Uterus (tissue), 2 donors: ENCODE data around the gene GIMAP1.

ENCODE experiments used
- POLR2A ChIP-seq, 2 donors: fragments of 450-650 bp; IDR thresholded peaks; one replicate each; pipeline ENCODE4 v1.6.1; 2016; ENCODE audit warnings: antibody characterized with exemption in 2 of 2, mild to moderate bottlenecking in 1 of 2, moderate library complexity in 1 of 2
- TF ChIP-seq, protein P1 (sequence below), 4 experiments: fragments of 200-600 bp in 2 of 4; fragments of 450-650 bp in 2 of 4; sonication (generic) in 2 of 4; IDR thresholded peaks; one replicate each; pipeline ENCODE4 v1.5.1; 2016 to 2019; ENCODE audit warnings: antibody characterized with exemption in 4 of 4, mild to moderate bottlenecking in 2 of 4, moderate library complexity in 1 of 4

DNA sequence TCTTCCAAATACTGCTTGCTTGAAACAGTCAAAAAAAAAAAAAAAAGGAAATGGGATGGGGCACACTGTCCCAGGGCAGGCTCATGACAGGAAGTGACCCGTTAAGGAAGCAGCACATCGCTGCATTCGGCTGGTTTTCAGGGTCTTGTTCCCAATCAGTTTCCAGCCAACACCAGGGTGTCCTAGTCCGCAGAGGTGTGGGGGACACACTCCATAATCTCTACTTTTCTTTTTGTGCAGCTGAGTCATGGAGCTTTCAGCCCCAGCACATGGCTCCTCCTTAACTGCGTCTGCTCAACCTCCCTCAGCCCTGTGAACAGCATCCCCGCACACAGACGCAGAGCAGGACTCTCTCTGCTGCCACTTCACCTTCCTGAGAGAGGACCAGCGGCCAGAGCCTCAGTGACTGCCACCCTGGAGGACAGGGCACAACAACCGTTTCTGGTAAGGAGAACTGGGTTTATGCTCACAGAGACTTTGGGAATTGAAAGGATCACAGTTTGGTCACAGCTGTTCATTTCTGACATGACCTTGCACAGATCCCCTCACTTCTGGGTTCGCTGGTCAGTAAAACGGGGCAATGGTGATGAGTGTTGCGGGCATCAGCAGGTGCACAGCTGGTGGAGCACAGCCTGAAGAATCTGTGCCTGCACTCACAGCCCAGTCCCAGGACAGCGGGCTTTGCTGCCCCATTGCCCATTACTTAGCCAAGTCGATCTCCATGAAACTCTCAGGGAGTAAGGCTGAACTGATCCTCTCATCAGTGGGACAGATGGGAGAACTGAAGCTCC, 21.0 kb downstream of the GIMAP1 start, which contains the start of gene GIMAP5:
- TF ChIP-seq, protein P1, sequence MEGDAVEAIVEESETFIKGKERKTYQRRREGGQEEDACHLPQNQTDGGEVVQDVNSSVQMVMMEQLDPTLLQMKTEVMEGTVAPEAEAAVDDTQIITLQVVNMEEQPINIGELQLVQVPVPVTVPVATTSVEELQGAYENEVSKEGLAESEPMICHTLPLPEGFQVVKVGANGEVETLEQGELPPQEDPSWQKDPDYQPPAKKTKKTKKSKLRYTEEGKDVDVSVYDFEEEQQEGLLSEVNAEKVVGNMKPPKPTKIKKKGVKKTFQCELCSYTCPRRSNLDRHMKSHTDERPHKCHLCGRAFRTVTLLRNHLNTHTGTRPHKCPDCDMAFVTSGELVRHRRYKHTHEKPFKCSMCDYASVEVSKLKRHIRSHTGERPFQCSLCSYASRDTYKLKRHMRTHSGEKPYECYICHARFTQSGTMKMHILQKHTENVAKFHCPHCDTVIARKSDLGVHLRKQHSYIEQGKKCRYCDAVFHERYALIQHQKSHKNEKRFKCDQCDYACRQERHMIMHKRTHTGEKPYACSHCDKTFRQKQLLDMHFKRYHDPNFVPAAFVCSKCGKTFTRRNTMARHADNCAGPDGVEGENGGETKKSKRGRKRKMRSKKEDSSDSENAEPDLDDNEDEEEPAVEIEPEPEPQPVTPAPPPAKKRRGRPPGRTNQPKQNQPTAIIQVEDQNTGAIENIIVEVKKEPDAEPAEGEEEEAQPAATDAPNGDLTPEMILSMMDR (IDR thresholded peaks at IDR 0.05) = no peak
- TF ChIP-seq POLR2A (IDR thresholded peaks at IDR 0.05) = peak in 1 of 2 donors; percentile 51
